ENCODE measurements around the gene EFEMP2.

The EFEMP2 gene

DNA sequence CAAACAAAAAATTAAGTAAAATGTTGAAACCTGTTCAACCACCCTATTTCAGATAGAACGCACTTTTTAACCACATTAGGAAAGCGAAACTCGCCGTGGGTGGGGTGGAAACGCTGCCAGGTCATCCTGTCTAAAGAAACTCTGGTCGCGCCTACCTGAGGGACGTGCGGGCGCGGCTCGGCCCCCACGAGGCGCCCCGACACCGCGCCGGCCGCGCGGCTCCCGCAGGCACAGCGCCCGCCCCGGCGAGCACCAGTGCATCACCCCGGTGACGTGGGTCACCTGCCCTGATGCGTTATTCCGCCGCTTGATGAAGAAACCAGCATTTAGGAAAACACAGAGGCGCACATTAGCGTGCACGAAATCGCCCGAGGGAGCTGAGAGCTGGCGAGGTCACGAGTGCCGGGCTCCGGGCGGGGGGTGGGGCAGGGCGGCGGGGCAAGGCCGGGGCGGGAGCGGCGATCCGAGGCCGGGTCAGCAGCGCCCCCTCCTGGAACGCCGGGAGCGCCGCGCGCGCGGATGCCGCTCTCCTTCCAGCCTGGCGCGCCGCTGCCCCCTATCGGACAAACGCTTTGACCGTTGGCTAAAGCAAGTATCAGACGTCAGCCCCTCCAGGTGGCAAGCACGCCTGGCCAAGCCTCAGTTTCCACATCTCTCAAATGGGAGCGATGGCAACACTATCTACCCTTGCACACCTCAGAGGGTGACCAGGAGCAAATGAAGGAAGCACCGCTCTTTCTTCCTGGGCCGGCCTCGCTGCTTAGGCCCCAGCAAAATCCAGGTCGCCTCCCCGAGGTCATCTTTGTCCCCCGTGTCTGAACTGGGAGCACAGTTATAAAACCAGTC, 54.5 kb downstream of the EFEMP2 start:
- peak; percentile 97 for DNase-seq

DNA sequence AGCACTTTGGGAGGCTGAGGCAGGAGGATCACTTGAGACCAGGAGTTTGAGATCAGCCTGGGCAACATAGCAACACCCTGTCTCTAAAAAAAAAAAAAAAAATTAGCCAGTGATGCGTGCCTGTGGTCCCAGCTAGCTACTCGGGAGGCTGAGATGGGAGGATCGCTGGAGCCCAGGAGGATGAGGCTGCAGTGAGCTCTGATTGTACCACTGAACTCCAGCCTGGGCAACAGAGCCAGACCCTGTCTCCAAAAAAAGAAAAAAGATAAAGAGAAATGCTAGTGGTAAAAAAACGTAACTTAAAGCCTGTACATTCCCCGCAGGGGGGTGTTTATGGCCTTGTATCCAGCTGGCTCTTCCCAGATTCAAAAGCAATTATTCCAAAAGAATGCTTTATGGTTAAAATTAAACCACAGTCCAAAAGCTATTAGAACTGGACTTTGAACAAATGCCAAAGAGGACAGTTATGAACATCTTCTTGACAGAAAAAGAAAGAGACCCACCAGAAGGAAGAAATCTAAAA, 55.2 kb downstream of the EFEMP2 start:
- DNase-seq = no peak

- DNase-seq = no peak
These were observed 55.9 kb downstream of the EFEMP2 start for GRCh38 chr11:65816696-65817095.
